Prostate gland (tissue), 2 donors: ENCODE results near the gene ZMIZ1. TPM values are rescaled to one million over a fixed set of nuclear protein-coding genes. Genes with fewer than 3 reads are reported as not detected.
"Not testable (repeated sequence)": the region's sequence is repeated elsewhere in the genome, so short reads cannot be mapped to it uniquely, and the experiment has no call there.

Experiments
- DNase-seq: peaks from one replicate; pipeline ENCODE4 v3.0.0-alpha.2; 2019; ENCODE audit warnings: low spot score
- H3K27ac ChIP-seq, 2 donors: fragments of 200-600 bp; sonication (generic); 2 replicates each; pipeline ENCODE4 v1.5.1; 2017 to 2019
- H3K27me3 ChIP-seq: fragments of 200-600 bp; sonication (generic); replicated peaks from 2 replicates; pipeline ENCODE4 v1.5.1; 2019; ENCODE audit not compliant: insufficient read depth
- H3K36me3 ChIP-seq, 2 donors: fragments of 200-600 bp; sonication (generic); 1 replicate in 1 of 2; 2 replicates in 1 of 2; pipeline versions ENCODE4 v1.5.1 to v1.8.1; 2017 to 2019
- H3K4me1 ChIP-seq: fragments of 200-600 bp; sonication (generic); replicated peaks from 2 replicates; pipeline ENCODE4 v1.5.1; 2019
- H3K4me3 ChIP-seq, 2 donors: fragments of 200-600 bp; sonication (generic); 2 replicates each; pipeline ENCODE4 v1.5.1; 2017 to 2019
- H3K9me3 ChIP-seq: fragments of 200-600 bp; sonication (generic); 2 replicates; pipeline ENCODE4 v1.5.1; 2017
- POLR2A ChIP-seq: fragments of 450-650 bp; IDR thresholded peaks from one replicate; pipeline ENCODE4 v1.6.1; 2016; ENCODE audit warnings: antibody characterized with exemption, mild to moderate bottlenecking
- POLR2AphosphoS5 ChIP-seq: sonication (generic); formaldehyde crosslinking; IDR thresholded peaks from one replicate; pipeline ENCODE4 v1.6.1; 2017; ENCODE audit warnings: antibody characterized with exemption
- WGBS: methylation state at CpG from one replicate; pipeline ENCODE4 v1.1.5; 2018; 5-methylcytosine and 5-hydroxymethylcytosine counted together
- intact Hi-C: fragments of 100-400 bp; cut with DNase I; formaldehyde crosslinking; loops from one replicate; pipeline ENCODE4 v1.14.2; 2022
- total RNA-seq, 2 donors: library from RNA; depleted of rRNA; stranded (reverse); fragments of >200 nt; gene quantifications; one replicate each; pipeline ENCODE4 v1.1.0, GENCODE V29; 2016
- TF ChIP-seq, protein P1 (sequence below), 4 experiments: fragments of 200-600 bp in 2 of 4; fragments of 450-650 bp in 2 of 4; sonication (generic) in 2 of 4; IDR thresholded peaks; 1 replicate in 3 of 4; 2 replicates in 1 of 4; pipeline ENCODE4 v1.5.1; 2016 to 2019; ENCODE audit warnings: antibody characterized with exemption in 4 of 4, mild to moderate bottlenecking in 2 of 4, moderate library complexity in 2 of 4

Gene ZMIZ1
- total RNA-seq, 2 donors from 2014 or later: 69.6 to 78.5 TPM

DNA sequence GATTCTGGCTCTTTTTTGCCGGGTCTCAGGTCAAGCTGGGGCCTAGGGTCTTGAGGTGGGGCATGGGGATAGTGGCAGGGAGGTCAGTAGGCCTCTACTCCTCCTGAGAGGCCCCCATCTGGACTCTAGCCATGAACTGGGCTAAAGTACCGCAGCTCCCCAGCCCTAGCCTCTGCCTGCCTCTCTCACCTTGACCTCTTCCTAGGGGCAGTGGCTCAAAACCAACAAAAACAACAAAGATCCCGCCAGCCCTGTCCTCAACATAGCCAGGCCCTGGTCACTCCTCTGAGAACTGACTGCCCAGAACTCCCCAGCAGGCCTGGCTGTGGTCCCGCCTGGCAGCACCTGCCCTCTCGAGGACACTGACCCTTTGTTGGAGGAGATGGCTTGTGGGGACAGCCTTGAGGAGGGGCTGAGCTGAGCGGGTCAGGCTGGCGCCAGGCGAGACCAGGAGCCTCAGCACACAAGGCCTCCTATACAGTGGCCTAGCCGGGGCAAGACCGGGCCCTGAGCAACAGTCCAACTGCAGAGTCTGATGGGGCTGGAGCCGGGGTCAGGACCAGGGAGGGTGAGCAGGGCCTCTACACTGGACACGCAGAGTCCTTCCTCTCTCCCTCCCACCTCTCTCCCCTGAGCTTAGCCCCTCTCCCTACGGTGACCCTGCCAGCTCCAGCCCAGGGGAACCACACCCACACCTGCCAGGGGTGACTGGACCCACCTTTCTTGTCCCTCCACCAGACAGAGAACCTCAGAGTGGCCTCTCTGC is 266.9 kb downstream of the ZMIZ1 start:
- TF ChIP-seq POLR2A: no peak
- no peak for TF ChIP-seq POLR2AphosphoS5
- TF ChIP-seq, protein P1, sequence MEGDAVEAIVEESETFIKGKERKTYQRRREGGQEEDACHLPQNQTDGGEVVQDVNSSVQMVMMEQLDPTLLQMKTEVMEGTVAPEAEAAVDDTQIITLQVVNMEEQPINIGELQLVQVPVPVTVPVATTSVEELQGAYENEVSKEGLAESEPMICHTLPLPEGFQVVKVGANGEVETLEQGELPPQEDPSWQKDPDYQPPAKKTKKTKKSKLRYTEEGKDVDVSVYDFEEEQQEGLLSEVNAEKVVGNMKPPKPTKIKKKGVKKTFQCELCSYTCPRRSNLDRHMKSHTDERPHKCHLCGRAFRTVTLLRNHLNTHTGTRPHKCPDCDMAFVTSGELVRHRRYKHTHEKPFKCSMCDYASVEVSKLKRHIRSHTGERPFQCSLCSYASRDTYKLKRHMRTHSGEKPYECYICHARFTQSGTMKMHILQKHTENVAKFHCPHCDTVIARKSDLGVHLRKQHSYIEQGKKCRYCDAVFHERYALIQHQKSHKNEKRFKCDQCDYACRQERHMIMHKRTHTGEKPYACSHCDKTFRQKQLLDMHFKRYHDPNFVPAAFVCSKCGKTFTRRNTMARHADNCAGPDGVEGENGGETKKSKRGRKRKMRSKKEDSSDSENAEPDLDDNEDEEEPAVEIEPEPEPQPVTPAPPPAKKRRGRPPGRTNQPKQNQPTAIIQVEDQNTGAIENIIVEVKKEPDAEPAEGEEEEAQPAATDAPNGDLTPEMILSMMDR (IDR thresholded peaks at IDR 0.05): no peak
- Histone ChIP-seq H3K4me3 (no peak overlapping the region), H3K27me3 (no peaks in the 10 kb centered on the region), H3K36me3 (no peaks in the 10 kb centered on the region), H3K9me3 (no peaks in the 10 kb centered on the region), H3K27ac (no peak overlapping the region), H3K4me1 (no peaks in the 10 kb centered on the region)
- WGBS: 86% methylated on average over 13 of the region's 13 CpGs
- no peak for DNase-seq
- intact Hi-C loops: no loop called here

DNA sequence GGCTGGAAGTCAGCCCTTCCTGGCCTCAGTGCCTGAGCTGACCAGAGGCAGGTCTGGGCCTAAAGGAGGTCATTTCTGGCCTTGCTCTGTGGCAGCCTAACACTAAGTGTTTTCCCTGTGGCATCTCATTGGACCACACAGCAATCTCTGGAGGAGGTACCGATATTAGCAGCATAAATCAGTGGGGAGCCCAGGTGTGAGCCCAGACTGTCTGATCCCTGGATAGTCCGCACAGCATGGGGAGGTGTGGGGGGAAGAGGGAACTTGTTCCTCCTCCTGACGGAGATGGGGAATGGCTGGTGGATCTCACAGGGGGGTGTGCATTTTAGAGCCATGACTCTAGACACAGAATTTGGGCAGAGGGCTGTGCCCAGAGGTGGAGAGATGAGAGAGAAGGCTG is 267.5 kb downstream of the ZMIZ1 start:
- WGBS: 88% methylated on average over 3 of the region's 3 CpGs
- TF ChIP-seq POLR2AphosphoS5 (no peak), POLR2A (no peak)
- TF ChIP-seq, protein P1 (IDR thresholded peaks at IDR 0.05): no peak
- H3K27me3 ChIP-seq: no peaks in the 10 kb centered on the region
- no peaks in the 10 kb centered on the region for H3K36me3 ChIP-seq
- no peak overlapping the region for H3K4me3 ChIP-seq
- no peak overlapping the region for H3K27ac ChIP-seq
- H3K9me3 ChIP-seq: no peaks in the 10 kb centered on the region
- no peaks in the 10 kb centered on the region for H3K4me1 ChIP-seq
- intact Hi-C loops: no loop called here
- DNase-seq: no peak

DNA sequence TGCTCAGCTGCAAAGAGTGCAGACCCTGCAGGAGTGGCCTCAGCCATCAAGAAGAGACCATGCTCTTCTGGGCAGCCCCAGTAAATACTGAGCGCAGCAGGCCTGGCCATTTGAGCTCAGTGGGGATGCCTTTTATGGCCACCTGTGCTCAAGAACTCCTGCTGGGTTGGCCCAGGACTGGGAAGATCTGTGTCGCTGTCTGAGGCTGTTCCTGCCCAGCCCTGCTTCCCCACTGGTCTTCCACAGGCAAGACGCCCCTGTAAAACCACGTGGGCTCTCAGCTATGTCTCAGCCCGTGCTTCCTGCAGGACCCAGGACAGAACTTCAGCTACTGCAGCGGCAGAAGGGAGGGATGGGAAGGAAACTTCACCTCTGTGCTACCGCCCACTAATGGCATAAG is 268.0 kb downstream of the ZMIZ1 start:
- Histone ChIP-seq H3K36me3 (no peaks in the 10 kb centered on the region), H3K9me3 (no peaks in the 10 kb centered on the region), H3K4me1 (no peaks in the 10 kb centered on the region), H3K4me3 (no peak overlapping the region), H3K27ac (no peak overlapping the region), H3K27me3 (no peaks in the 10 kb centered on the region)
- intact Hi-C loops: no loop called here
- 47% methylated on average over 7 of the region's 7 CpGs for WGBS
- TF ChIP-seq POLR2AphosphoS5: no peak
- TF ChIP-seq, protein P1 (IDR thresholded peaks at IDR 0.05): no peak
- TF ChIP-seq POLR2A: no peak
- no peak for DNase-seq

DNA sequence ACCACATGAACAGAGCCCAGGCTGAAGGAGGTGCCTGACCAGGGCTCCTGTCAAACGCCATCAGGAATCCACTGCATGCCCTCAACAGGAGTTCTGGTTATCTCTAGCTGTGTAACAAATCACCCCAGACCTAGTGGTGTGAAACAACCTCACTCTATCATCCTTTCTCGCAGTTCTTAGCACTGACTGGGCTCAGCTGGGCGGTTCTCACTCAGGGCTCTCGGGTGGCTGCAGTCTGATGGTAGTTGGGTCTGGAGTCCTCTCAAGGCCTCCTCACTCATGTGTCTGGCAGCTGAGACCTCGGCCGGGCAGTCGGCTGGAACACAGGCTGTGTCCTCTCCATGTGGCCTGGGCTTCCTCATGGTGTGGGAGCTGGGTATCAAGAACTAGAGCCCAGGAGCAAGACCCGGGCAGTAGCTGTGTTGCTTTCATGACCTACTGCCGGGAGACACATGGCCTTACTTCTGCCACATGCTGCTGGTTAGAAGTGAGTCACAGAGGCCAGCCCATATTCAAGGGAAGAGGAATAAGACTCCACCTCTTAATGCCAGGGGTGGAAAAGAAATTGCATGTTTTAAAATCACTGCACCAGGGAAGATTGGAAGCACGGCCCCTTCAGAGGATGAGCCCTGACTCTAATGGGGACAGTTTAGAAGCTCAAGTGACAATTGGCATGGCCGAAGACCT is 269.2 kb downstream of the ZMIZ1 start:
- H3K36me3 ChIP-seq, DNase-seq, H3K4me1 ChIP-seq, H3K27ac ChIP-seq, H3K27me3 ChIP-seq, intact Hi-C loops, H3K9me3 ChIP-seq, H3K4me3 ChIP-seq: not testable (repeated sequence)
- 92% methylated on average over 6 of the region's 11 CpGs for WGBS

DNA sequence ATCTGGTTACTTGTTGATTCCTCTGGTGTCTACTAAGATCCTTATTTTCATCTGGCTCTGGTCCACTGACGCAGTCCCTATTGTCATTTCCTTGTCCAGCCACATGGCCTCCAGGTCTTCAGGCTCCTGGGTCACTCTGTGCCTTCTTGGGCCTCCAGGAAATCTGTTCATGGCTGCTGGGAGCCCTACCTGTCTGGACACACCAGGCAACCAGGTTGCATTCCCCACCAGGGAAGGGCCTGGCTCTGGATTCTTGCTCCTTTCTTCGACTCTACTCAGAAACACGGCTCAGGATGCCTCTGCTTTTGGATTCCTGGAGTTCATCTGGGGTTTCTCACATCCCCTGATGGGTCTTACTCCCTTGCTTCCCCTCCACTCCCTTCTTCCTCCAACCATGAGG is 270.5 kb downstream of the ZMIZ1 start:
- TF ChIP-seq, protein P1 (IDR thresholded peaks at IDR 0.05): no peak
- TF ChIP-seq POLR2AphosphoS5: no peak
- TF ChIP-seq POLR2A: no peak

More for the DNA sequence above, 270.5 kb downstream of the ZMIZ1 start:
- no peak overlapping the region for H3K4me3 ChIP-seq
- intact Hi-C loops: no loop called here
- no peaks in the 10 kb centered on the region for H3K9me3 ChIP-seq
- H3K27me3 ChIP-seq: no peaks in the 10 kb centered on the region
- 84% methylated on average over 3 of the region's 3 CpGs for WGBS
- H3K36me3 ChIP-seq: no peaks in the 10 kb centered on the region
- H3K4me1 ChIP-seq: no peaks in the 10 kb centered on the region
- DNase-seq: no peak
- H3K27ac ChIP-seq: no peak overlapping the region
